Stimulated activated CD4-positive, alpha-beta T cell treated with anti-CD3 and anti-CD28 coated beads, TNF-alpha, amount 100 ng/mL, for 24 hours (primary cell): ENCODE measurements around the gene ATP6V1C2.
"Not testable (repeated sequence)": the region's sequence is repeated elsewhere in the genome, so short reads cannot be mapped to it uniquely, and the experiment has no call there.

ENCODE experiments used
- DNase-seq, 3 experiments: peaks; one replicate each; pipeline ENCODE4 v3.0.0-alpha.2; 2020; ENCODE audit warnings: low read depth in 3 of 3

The ATP6V1C2 gene

DNA sequence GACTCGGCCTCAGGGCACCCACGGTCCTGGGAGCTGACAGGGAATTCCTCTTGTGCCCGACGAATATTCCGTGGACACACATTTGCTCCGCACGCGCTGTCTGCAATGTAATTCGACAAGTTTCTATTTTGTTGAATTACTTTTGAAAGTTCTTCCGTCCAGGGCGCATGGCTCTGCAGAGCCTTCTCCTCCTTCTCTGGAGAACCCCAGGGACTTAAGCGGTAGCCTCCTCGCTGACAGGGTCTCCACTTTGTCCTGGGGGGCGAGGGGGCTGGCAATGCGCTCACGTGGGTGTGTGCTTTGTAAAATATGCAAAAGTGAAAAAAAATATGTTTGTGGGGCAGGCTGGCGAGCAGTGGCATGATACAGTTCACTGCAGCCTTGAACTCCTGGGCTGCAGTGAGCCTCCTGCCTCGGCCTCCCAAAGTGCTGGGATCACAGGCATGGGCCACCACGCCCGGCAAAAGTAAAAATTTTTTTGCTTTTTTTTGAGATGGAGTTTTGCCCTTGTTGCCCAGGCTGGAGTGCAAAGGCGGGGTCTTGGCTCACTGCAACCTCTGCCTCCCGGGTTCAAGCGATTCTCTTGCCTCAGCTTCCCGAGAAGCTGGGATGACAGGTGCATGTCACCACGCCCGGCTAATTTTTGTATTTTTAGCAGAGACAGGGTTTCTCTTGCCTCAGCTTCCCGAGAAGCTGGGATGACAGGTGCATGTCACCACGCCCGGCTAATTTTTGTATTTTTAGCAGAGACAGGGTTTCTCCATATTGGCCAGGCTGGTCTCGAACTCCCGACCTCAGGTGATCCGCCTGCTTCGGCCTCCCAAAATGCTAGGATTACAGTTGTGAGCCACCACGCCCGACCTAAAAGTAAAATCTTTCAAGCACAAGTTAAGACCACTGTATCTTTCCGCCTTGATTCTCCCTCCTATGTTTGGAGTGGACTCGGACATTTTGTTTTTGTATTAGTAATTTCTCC lies 92.0 kb downstream of the ATP6V1C2 start:
- DNase-seq: not testable (repeated sequence)

DNA sequence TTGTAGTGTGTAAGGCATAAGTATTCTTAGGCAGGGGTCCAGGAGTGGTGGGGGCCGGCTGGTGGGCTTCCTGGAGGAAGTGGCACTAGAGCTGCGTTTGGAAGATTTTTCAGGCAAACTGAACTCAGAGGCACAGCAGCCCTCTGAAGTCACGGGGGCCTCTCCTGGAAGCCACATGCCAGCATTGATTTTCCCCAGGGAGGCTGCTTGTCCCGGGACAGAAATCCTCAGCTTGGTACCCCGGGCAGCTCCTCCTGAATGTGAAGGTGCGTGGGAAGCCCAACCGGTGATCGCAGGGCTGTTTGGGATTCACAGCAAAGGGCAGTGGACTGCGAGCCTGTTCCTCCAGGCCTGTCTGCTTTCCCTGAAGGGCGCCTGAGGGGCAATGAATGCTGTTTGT lies 92.7 kb downstream of the ATP6V1C2 start:
- no peak for DNase-seq

DNA sequence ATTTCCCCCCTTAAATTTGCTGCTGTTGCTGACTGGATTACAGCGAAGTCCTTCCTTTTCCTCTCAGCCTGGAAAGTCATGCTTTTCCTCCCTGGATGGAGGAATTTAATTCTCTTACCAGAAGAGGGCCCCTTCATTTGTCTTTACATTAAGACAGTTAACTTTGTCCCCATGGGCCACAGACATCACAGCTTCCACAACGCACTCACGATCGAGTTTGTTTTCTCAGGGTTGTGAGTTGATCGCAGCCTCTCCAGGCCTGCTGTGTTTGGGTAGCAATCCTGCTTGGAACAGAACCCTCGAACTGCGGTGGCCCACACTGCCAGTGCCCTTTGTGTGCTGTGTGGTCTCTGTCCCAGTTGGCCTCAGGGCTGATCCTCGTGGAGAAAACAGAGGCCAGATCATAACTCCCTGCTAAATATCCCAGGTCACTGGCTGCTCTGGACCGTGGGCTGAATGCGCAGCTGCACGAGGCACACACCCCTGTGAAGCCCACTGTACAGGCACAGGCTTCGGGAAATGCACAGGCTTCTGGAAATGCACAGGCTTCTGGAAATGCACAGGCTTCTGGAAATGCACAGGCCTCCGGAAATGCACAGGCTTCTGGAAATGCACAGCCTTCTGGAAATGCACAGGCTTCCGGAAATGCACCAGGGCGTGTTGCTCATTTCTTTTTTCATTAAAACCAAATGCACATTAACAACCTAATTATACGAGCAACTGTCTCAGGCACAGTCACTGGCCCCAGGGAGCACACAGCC lies 93.3 kb downstream of the ATP6V1C2 start:
- DNase-seq: no peak

DNA sequence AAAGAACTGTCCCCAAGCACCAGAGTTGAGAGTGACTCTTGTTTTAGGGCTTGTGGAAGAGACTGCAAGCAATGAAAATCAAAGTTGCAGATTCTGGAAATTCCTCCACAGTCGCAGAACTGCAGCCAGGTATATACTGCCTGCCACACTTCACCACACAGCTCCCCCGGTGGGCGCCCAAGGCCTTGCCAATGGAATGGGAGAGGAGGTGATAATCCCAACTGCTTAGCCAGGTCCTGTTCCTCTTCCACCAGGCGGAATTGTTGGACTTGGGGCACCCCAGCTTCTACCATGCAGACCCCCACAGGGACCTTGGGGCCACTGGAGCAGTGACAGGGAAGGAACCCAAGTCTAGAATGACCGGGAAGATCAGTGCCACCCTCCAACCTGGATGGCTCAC lies 96.0 kb downstream of the ATP6V1C2 start:
- DNase-seq: no peak

DNA sequence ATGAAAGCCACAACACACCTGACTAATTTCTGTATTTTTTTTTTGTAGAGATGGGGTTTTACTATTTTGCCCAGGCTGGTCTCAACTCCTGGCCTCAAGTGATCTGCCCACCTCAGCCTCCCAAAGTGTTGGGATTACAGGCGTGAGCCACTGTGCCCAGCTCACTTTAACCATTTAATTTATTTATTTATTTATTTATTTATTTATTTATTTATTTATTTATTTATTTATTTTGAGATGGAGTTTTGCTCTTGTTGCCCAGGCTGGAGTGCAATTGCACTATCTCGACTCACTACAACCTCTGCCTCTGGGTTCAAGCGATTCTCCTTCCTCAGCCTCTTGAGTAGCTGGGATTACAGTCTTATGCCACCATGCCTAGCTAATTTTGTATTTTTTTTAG lies 96.9 kb downstream of the ATP6V1C2 start:
- not testable (repeated sequence) for DNase-seq

DNA sequence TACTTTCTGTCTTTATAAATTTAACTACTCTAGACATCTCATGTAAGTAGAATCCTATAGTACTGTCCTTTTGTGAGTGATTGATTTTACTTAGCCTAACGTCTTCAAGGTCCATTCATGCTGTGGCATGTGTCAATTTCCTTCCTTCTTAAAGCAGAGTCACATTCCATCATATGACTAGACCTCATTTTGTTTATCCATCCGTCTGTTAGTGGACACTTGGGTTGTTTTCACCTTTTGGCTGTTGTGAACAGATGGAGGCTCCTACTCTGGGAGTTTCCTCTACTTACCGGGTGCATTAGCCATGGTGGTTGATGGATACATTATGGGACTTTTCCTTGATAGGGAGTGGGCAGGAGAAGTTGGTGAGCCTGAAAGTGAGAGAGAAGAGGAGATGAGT lies 97.6 kb downstream of the ATP6V1C2 start:
- DNase-seq: no peak

DNA sequence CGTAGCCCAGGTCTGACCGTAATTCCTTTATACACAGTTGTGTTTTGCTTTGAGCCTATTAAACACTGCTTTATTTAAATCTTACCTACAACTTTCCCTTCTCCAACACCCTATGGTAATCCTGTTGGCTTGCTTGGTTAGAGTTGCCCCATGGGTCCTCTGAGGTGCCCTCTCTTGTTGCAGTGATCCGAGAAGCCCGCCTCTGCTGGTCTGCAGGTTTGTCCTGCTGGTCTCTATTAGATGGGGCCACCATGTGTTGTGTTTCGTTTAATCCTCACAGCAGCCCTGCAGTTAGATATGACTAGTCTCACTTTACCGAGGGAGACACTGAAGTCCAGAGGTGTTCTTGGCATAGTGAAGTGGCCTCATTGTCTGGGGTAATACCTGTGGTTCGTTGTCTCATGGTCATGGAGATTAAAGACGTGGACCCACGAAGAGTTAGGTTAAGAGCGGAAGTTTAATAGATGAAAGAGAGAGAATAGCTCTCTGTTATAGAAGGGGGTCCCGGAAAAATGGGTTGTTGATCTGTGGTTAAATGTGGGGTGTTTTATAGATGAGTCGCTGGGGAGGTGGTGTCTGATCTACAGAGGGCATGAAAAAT lies 98.4 kb downstream of the ATP6V1C2 start:
- DNase-seq: no peak

DNA sequence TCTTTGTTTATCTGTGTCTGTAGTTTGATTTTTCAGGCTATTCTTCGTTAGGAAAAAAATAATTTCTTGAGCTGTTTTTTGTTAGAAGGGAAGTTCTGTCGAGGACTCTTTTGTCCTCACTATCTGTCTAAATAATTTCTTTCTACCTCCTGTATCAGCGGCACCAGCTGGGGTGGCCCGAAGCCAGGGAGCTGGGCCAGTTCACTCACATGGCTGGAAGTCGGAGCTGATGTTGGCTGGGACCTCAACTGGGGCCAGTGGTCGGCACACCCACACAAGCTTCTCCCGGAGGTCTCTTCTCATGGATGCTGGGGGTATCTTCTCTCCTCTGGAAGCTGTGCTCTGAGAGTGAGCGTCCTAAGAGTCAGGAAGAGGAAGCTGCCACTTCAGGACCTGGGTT lies 99.1 kb downstream of the ATP6V1C2 start:
- no peak for DNase-seq

DNA sequence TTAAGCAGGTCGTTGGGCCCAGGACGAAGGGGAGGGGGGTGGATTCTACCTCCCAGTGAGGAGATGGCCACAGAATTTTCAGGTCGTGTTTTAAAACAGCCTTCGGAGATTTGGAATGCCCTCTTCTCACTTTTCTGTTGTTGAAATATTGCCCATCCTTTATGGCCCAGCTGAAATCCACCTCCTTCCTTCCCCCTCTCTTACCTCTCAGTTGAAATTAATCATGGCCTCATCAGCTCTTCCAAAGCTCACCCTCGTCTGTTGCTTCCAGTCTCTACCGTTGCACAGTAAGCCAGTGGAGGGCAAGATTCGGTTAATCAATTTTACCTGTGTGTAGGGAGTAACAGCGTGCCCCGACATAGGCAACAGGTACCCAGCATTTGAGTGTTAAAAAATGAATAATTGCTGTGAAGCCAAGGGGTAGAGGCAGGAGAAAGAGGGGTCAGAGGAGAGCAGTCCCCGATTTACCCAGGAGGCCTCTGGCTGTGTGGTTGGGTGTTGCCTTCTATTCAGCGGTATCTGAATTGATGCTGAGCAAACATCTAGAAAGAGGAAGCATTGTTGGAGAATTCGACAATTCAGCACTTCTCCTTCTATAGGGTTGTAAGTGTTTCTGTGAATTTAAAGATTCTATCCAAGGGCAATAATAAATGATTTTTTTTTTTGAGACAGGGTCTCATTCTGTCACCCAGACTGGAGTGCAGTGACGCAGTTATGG lies 99.7 kb downstream of the ATP6V1C2 start:
- no peak for DNase-seq

DNA sequence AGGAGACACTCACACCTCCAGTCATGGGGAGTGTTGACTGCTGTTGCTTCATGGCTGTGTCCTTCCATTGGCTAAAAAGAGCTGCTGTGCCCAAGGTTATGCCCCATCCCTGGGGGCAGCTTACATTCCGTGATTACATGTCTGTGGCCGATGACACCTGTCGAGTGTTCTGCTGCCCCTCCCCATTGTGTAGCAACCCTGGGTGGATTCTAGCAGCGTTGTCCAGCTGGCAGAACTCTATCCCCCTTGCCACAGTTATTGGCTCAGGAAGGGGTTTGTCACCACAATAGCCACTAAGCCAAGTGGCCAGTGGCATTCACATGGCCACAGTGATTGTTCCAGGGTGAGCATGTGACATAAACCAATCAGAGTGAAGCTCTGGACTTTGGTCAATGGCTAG lies 102.8 kb downstream of the ATP6V1C2 start:
- no peak for DNase-seq

DNA sequence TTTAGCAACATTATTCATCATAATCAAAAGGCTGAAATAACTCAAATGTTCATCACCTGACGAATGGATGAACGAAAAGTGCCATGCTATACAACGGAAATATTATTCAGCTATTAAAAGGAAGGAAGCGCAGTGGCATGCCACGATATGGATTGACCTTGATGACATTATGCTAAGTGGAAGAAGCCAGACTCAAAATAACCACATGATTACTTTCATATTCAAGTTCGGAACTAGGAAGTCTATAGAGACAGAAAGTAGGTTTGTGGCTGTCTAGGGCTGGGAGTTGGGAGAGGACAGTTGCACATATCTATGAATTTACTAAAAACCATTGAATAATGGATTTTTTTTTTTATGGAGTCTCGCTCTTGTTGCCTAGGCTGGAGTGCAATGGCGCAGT lies 104.6 kb downstream of the ATP6V1C2 start:
- no peak for DNase-seq

DNA sequence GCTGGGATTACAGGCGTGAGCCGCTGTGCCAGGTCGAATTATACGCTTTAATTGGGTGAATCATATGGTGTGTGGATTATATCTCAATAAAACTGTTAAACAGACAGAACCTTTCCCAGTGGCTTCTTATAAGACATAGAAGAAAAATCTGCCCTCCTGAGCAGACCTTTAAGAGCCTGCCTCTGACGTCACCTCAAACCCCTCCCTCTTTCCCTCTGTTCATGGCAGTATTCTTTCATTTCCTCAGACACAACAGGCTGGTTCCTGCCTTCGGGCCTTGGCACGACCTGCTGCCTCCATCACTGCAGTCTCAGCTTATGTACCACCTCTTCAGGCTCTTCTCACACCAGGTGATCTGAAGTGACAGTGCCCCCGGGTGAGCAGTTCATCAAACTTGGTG lies 105.2 kb downstream of the ATP6V1C2 start:
- DNase-seq: no peak

DNA sequence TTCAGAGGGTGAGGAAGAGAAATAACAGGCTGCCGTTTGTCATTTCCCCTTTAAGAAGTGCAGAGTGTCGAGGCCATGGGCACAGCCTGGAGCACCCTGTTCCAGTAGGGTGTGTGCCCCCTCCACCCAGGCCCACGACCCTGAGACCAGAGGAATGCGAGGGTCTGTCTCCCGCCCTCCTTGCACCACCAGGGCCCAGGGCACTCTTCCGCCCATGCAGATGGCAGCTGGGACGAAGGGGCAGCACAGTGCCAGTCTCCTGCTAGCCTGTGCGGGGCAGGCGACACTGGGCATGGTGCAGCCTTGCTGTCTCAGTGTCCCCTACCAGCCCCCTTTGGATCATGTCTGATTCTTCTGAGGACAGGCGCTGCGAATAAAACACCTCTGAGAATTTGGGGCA lies 106.9 kb downstream of the ATP6V1C2 start:
- no peak for DNase-seq

DNA sequence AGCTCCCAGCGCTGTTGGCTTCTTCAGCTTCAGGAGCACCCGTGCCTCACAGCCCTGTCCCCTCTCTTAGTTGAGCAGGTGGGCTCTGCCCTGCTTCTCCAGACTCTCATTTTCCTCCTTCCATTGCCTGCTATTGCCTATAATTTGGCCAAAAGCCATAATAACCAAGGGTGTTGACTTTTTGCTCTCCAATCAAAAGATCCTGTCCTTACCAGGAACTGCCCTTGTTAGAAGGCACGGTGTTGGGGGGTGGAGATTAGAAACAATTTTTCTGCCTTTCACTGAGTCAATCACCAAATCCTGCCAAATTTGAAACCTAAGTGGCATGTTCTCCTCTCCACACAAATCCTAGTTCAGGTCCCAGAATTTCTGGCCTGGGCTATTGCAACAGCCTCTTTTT lies 107.9 kb downstream of the ATP6V1C2 start:
- DNase-seq: no peak

DNA sequence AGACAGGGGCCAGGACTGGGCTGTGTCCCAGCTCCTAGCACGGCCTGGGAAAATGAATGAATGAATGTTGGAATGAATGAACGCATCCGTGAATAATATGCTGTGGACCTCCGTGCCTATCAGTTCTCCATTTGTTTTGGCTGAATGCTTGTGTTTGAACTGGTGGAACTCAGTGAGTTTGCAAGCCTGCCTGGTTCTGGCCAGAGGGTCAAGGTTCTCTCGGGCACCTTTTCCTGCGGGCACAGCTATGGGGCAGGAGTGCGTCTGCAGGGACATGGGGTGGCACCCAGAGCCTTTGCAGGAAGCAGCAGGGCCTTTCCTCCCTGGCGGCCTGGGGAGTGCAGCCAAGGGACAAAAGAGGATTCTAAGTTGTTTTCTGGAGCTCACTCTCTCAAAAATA lies 108.8 kb downstream of the ATP6V1C2 start:
- no peak for DNase-seq

DNA sequence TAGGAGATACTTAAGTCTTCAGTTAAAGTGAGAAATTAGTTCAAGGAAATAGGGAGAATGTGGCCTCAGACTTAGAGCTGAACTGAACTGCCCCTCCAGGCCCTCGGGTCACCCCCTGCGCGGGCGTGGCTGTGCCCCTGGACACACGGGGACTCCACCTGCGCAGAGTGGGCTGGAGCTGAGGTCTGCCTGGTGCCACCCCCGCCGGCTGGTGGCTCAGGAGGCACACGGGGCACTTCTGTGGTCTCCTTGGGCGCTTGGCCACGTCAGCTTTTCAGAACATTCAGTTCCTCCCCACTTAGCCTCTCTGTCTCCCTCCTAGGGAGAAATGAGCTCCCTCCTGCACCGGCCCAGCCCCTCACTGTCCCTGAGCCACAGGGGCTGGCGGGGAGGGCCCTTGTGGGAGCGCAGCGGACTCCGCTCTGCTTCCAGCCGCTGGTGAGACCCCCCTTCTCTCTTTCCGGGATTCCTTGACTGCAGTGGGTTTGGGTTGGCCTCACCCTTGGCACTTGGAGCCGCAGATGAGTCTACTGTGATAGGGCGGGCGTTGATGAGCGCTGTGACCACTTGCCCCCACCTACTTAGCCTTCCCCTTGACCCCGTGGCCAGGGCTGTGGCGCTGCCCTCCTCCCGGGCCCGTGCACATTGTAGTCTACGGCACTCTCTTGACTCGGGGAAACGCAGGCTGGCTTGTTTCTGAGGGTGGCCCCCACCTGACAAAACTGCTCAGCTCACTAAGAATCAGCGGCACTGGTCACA lies 109.4 kb downstream of the ATP6V1C2 start:
- no peak for DNase-seq

DNA sequence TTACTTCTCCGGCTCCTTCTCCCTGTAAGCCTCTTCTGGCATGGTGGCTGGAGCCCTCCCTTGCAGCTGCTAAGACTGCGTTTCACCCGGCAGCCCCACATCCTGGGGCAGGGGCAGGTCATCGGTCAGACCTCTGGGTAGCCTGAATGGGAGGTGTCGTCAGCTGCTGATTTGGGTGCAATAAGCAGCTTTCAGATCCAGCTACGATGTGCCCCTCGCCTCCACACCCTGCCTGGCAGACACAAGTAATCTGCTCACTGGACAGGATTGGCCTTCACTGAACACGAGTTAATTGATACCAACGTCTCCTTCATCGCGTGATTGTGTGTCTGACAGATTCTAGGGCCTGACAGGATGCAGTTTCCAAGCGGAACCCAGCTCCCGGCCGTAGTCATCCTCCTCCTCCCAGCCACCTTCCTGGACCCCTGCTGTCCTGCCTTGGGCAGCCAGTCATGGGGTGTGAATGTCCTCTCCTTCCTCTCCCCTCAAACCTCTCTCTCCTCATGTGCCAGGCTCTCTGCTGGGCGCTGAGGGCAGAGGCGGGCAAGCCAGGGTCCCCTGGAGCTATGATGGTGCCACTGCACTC lies 110.1 kb downstream of the ATP6V1C2 start:
- DNase-seq: no peak

DNA sequence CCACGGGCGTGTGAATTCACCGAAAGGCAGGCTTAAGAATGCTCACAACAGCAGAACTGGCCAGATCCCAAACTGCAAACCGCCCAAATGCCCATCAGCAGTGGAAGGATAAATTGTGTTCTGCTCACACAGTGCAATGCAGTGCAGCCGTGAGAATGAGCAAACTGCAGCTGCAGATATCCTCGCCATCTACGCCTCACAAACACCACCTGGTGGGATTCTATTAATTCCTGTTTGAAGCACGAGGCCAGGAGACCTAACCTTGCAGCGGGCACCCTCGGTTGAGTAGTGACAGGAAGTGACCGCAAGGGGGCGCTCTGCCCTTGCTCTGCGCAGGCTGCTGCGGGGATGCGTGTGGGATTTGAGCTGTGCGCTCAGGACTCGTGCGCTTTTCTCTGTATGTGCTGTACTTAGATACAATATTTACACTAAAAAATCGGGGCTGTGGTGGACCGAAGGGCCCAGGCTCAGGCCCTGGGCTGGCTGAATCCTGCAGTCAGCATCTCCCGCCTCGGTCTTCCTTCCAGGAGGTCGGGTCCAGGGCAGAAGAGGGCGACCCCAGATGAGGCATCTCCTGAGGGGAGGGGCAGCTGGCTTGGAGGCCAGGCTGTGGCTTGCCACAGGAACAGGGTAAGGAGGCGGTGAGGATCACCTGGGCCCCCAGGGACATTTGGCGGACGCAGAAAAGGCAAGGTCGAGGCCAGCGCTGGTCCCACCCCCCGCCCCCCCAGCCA lies 110.9 kb downstream of the ATP6V1C2 start:
- peak; percentile 73 to 79 (median 74) for DNase-seq

DNA sequence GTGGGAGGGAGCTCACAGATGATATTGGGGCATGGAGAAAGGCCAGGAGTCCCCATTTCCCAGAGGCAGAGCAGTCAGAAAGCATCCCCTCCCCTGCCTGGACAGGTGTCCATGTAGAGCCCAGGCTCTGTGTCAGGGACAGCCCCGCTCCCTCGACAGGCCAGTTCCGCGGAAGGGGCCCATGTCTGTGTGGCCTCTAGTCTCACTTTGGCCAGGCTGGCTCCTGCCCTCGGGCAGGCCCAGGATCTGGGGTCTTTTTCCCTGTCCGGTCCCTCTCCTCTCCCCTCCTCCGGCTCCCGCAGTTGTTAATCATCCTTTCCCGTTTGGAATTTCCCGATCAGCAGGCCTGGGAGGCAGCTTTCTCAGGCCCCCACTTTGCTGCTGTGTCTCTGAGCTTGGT lies 111.6 kb downstream of the ATP6V1C2 start:
- no peak for DNase-seq

DNA sequence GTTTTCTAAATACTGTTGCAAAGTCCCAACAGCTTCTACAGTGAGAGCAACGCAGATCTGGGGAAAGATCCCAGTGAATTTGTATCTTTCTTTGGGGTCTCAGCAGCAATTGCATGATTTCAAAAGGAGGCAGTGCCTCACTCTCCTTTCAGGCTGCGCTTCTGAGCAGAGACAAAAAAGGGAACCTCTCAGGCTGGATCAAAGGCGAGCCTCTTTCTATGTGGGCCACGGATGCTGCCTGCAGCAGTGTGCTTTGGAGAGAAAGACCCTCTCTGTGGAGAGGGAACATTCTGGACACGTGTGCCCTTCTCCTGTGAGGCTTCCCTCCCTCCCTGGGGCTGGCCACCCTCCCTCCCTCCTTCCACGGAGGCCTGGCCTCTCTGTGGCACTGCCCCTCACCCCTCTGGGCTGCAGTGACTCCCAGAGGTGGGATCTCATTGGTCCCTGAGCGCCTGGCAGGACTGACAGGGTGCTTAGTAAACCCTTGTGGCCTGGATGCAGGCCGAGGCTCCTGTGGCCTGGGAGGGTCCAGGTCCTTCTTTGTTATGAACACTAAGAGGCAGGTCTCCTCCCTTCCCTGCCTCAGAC lies 112.7 kb downstream of the ATP6V1C2 start:
- no peak for DNase-seq
